ENCODE measurements around the gene SLC38A4. TPM values are rescaled to one million over a fixed set of nuclear protein-coding genes. Genes with fewer than 3 reads are reported as not detected.
"Not testable (repeated sequence)": the region's sequence is repeated elsewhere in the genome, so short reads cannot be mapped to it uniquely, and the experiment has no call there.

SLC38A4 gene
- total RNA-seq, 4 donors from 2014 or later = 1.0 to 2.3 (median 1.6) TPM

DNA sequence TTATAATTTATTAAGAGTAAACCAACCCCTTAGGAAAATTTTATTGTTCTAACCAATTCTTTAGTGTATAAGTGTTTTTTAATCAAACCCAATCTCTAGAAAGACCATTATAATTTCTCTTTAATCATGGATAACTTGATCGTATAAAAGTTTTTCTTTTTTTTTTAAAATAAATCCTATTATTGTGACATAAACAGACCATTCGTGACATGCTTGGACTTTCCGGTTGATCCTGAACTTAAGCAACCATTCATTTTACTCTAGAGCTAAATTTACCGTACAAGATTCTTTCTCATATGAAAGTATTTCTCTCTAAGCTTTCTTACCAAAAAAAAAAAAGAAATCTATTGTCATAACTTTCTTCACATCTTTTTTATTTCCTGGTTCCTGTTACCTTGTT lies 32.6 kb upstream of the SLC38A4 start:
- no peak for TF ChIP-seq POLR2AphosphoS5 (IDR thresholded peaks at IDR 0.05)
- no peak for TF ChIP-seq POLR2A (IDR thresholded peaks at IDR 0.05)
- TF ChIP-seq EP300 (IDR thresholded peaks at IDR 0.05) = no peak
- TF ChIP-seq, protein P1, sequence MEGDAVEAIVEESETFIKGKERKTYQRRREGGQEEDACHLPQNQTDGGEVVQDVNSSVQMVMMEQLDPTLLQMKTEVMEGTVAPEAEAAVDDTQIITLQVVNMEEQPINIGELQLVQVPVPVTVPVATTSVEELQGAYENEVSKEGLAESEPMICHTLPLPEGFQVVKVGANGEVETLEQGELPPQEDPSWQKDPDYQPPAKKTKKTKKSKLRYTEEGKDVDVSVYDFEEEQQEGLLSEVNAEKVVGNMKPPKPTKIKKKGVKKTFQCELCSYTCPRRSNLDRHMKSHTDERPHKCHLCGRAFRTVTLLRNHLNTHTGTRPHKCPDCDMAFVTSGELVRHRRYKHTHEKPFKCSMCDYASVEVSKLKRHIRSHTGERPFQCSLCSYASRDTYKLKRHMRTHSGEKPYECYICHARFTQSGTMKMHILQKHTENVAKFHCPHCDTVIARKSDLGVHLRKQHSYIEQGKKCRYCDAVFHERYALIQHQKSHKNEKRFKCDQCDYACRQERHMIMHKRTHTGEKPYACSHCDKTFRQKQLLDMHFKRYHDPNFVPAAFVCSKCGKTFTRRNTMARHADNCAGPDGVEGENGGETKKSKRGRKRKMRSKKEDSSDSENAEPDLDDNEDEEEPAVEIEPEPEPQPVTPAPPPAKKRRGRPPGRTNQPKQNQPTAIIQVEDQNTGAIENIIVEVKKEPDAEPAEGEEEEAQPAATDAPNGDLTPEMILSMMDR (IDR thresholded peaks at IDR 0.05) = no peak
- 86% methylated on average over 4 of the region's 4 CpGs for WGBS
- peaks cover 6% of the 10 kb centered on the region for H3K9me3 ChIP-seq

GRCh38 chr12:46857486-46857885 lies 31.7 kb upstream of the SLC38A4 start:
- Histone ChIP-seq H3K27me3 (no peaks in the 10 kb centered on the region), H3K4me3 (no peak overlapping the region), H3K27ac (no peak overlapping the region), H3K36me3 (no peaks in the 10 kb centered on the region), H3K4me1 (no peaks in the 10 kb centered on the region), H3K9me3 (peaks cover 3% of the 10 kb centered on the region)
- TF ChIP-seq POLR2A (IDR thresholded peaks at IDR 0.05) = no peak
- TF ChIP-seq, protein P1 (IDR thresholded peaks at IDR 0.05) = no peak
- TF ChIP-seq POLR2AphosphoS5 (IDR thresholded peaks at IDR 0.05) = no peak
- TF ChIP-seq EP300 (IDR thresholded peaks at IDR 0.05) = no peak
- DNase-seq (ENCODE audit: low spot score in 2 of 2) = no peak

More for the DNA sequence above, 32.6 kb upstream of the SLC38A4 start:
- Histone ChIP-seq H3K36me3 (no peaks in the 10 kb centered on the region), H3K27ac (no peak overlapping the region), H3K4me1 (no peaks in the 10 kb centered on the region), H3K27me3 (no peaks in the 10 kb centered on the region), H3K4me3 (no peak overlapping the region)
- no peak for DNase-seq (ENCODE audit: low spot score in 2 of 2)

DNA sequence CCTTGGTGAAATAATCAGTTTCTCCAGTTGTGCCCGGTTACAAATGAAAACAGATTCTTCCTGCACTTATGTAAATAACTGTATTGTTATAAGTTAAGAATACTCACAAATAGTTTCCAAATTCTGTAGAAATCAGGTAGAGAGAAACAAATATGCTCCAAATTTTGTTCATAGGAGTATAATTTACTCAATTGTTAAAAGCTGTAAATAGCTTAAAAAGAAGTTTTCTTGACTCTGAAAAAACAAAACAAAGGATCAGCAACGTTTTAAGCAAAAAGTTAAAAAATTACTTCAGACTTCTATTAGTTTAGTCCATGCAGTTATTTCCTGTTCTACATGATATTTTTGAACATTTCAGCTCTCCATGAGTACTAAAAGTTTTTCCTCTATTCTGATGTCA lies 30.0 kb upstream of the SLC38A4 start:
- Histone ChIP-seq H3K4me1 (no peaks in the 10 kb centered on the region), H3K9me3 (peaks cover 3% of the 10 kb centered on the region), H3K27ac (no peak overlapping the region), H3K27me3 (no peaks in the 10 kb centered on the region), H3K4me3 (no peak overlapping the region), H3K36me3 (no peaks in the 10 kb centered on the region)
- TF ChIP-seq EP300 (IDR thresholded peaks at IDR 0.05) (no peak), POLR2AphosphoS5 (IDR thresholded peaks at IDR 0.05) (no peak), POLR2A (IDR thresholded peaks at IDR 0.05) (no peak)
- TF ChIP-seq, protein P1 (IDR thresholded peaks at IDR 0.05) = no peak
- DNase-seq (ENCODE audit: low spot score in 2 of 2) = no peak
- 77% methylated on average over 2 of the region's 2 CpGs for WGBS

DNA sequence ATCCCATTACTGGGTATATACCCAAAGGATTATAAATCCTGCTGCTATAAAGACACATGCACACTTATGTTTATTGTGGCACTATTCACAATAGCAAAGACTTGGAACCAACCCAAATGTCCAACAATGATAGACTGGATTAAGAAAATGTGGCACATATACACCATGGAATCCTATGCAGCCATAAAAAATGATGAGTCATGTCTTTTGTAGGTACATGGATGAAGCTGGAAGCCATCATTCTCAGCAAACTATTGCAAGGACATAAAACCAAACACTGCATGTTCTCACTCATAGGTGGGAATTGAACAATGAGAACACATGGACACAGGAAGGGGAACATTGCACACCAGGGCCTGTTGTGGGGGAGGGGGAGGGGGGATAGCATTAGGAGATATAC lies 28.4 kb upstream of the SLC38A4 start:
- H3K27ac ChIP-seq; H3K27me3 ChIP-seq; H3K4me1 ChIP-seq; DNase-seq (ENCODE audit: low spot score in 2 of 2); H3K9me3 ChIP-seq; H3K4me3 ChIP-seq; H3K36me3 ChIP-seq: not testable (repeated sequence)

DNA sequence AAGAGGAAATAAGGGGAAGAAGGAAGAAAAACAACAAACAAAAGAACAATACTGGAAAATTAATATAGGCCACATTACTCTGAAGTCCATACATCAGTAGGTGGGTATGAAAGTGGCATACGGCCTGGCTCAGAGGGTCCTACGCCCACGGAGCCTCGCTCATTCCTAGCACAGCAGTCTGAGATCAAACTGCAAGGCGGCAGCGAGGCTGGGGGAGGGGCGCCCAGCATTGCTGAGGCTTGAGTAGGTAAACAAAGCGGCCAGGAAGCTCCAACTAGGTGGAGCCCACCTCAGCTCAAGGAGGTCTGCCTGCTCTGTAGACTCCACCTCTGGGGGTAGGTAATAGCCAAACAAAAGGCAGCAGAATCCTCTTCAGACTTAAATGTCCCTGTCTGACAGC lies 23.0 kb upstream of the SLC38A4 start:
- DNase-seq (ENCODE audit: low spot score in 2 of 2); H3K36me3 ChIP-seq; H3K4me1 ChIP-seq; H3K4me3 ChIP-seq; H3K9me3 ChIP-seq; H3K27me3 ChIP-seq; H3K27ac ChIP-seq: not testable (repeated sequence)
- 86% methylated on average over 8 of the region's 8 CpGs for WGBS

- no peak for TF ChIP-seq EP300 (IDR thresholded peaks at IDR 0.05)
- no peak for TF ChIP-seq POLR2AphosphoS5 (IDR thresholded peaks at IDR 0.05)
- TF ChIP-seq POLR2A (IDR thresholded peaks at IDR 0.05) = no peak
- TF ChIP-seq, protein P1 (IDR thresholded peaks at IDR 0.05) = no peak
- H3K4me3 ChIP-seq = no peak overlapping the region
- no peak overlapping the region for H3K27ac ChIP-seq
- no peaks in the 10 kb centered on the region for H3K9me3 ChIP-seq
- H3K36me3 ChIP-seq = no peaks in the 10 kb centered on the region
- no peak for DNase-seq (ENCODE audit: low spot score in 2 of 2)
- no peaks in the 10 kb centered on the region for H3K27me3 ChIP-seq
- H3K4me1 ChIP-seq = no peaks in the 10 kb centered on the region
- 97% methylated on average over 1 of the region's 1 CpG for WGBS
Observed at GRCh38 chr12:46847001-46847400, 21.2 kb upstream of the SLC38A4 start.
